GM10847 (cell line): Measurements from ENCODE around the gene GSN.

Experiments
- POLR2A ChIP-seq: IDR thresholded peaks from 2 replicates; pipeline ENCODE4 v1.6.1; 2011; ENCODE audit not compliant: insufficient read length; ENCODE audit errors: extremely low read depth

GSN gene

GRCh38 chr9:121313458-121314152, 45.6 kb downstream of the GSN start:
- no peak for TF ChIP-seq POLR2A

- TF ChIP-seq POLR2A, result no peak
These were observed 48.4 kb downstream of the GSN start for GRCh38 chr9:121316378-121316777.

GRCh38 chr9:121316852-121317373, 49.0 kb downstream of the GSN start:
- TF ChIP-seq POLR2A, result no peak

GRCh38 chr9:121317737-121318630, 50.0 kb downstream of the GSN start:
- no peak for TF ChIP-seq POLR2A

GRCh38 chr9:121318631-121319382, 50.8 kb downstream of the GSN start:
- no peak for TF ChIP-seq POLR2A

- TF ChIP-seq POLR2A, result no peak
These were observed 51.4 kb downstream of the GSN start for GRCh38 chr9:121319383-121319780.

- TF ChIP-seq POLR2A, result no peak
These were observed 53.1 kb downstream of the GSN start for GRCh38 chr9:121321016-121321503.

GRCh38 chr9:121322037-121322736, 54.2 kb downstream of the GSN start:
- no peak for TF ChIP-seq POLR2A

GRCh38 chr9:121322737-121323448, 54.9 kb downstream of the GSN start:
- TF ChIP-seq POLR2A, result no peak

GRCh38 chr9:121323449-121324151, 55.6 kb downstream of the GSN start:
- TF ChIP-seq POLR2A, result no peak

- no peak for TF ChIP-seq POLR2A
These were observed 56.4 kb downstream of the GSN start for GRCh38 chr9:121324316-121324715.

GRCh38 chr9:121324755-121325154, 56.8 kb downstream of the GSN start:
- no peak for TF ChIP-seq POLR2A

- TF ChIP-seq POLR2A, result no peak
These were observed 57.4 kb downstream of the GSN start for GRCh38 chr9:121325387-121325786.
